Measurements from ENCODE around the gene GJB4. TPM values are rescaled to one million over a fixed set of nuclear protein-coding genes. Genes with fewer than 3 reads are reported as not detected.
"Not testable (repeated sequence)": the region's sequence is repeated elsewhere in the genome, so short reads cannot be mapped to it uniquely, and the experiment has no call there.

GJB4 gene
- total RNA-seq, 2 donors from 2014 or later, result 0.08 to 0.44 TPM

DNA sequence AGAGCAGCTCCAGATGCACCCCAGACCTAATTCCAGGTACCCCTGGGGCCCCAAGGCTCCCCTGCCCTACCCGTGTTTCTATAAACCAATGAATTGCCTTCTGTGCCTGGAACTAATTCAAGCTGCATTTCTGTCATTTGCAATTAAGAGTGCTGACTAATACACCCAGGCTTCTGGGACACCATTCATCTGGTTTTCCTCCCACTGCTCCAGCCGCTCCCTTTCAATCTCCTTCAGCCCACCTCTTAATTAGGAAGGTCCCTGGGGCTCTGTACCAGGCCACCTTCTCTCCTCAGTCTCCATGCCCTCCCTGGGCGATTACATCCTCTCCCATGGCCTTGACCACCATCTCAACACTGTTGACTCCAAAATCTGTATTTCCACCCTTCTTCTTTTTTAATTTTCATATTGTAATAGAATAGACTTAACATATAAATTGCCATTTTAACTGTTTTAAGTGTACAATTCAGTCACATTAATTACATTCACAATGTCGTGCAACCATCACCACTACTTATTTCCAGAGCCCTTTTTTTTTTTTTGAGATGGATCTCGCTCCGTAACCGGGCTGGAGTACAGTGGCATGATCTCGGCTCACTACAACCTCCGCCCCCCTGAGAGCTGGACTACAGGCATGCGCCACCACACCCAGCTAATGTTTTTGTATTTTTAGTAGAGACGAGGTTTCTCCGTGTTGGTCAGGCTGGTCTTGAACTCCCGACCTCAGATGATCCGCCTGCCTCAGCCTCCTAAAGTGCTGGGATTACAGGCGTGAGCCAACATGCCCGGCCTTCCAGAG lies 12.2 kb downstream of the GJB4 start:
- intact Hi-C loops (cut with DNase I), result no loop called here
- no peak overlapping the region for H3K9ac ChIP-seq (ENCODE audit: low read depth in 2 of 2, low read length in 2 of 2)
- DNase-seq, result no peak

GRCh38 chr1:34773114-34773513 lies 13.6 kb downstream of the GJB4 start:
- H3K27ac ChIP-seq; H3K9me3 ChIP-seq; H3K4me1 ChIP-seq; intact Hi-C loops (cut with DNase I); H3K36me3 ChIP-seq; H3K4me3 ChIP-seq; DNase-seq; H3K9ac ChIP-seq (ENCODE audit: low read depth in 2 of 2, low read length in 2 of 2); H3K27me3 ChIP-seq: not testable (repeated sequence)

More for the DNA sequence above, 12.2 kb downstream of the GJB4 start:
- no peak overlapping the region for H3K4me3 ChIP-seq
- H3K4me1 ChIP-seq, result no peaks in the 10 kb centered on the region
- no peak overlapping the region for H3K27ac ChIP-seq
- H3K36me3 ChIP-seq, result no peaks in the 10 kb centered on the region
- no peak for TF ChIP-seq CTCF (IDR thresholded peaks at IDR 0.05)
- no peaks in the 10 kb centered on the region for H3K9me3 ChIP-seq
- no peaks in the 10 kb centered on the region for H3K27me3 ChIP-seq

DNA sequence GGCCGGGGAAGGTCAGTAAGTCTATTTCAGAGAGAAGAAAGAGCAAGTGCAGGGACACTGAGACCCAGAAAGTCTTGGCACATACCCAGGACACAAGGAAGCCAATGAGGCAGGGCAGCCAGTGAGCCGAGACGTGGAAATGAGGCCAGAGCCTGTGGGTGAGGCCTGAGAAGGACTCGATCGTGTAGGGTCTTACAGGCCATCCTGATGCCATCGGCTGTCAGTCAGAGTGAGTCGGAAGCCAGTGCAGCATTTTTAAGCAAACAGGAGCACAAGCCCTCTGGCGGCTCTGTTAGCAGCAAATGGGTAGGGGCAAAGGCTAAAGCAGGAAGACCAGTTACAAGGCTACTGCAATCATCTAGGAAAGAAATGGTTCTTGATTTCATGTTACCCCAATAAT lies 15.4 kb downstream of the GJB4 start:
- no peaks in the 10 kb centered on the region for H3K36me3 ChIP-seq
- H3K9me3 ChIP-seq, result no peaks in the 10 kb centered on the region
- no peaks in the 10 kb centered on the region for H3K27me3 ChIP-seq
- no peak overlapping the region for H3K27ac ChIP-seq
- no peak overlapping the region for H3K9ac ChIP-seq (ENCODE audit: low read depth in 2 of 2, low read length in 2 of 2)
- intact Hi-C loops (cut with DNase I), result no loop called here
- H3K4me1 ChIP-seq, result no peaks in the 10 kb centered on the region
- H3K4me3 ChIP-seq, result no peak overlapping the region
- no peak for DNase-seq
- no peak for TF ChIP-seq CTCF (IDR thresholded peaks at IDR 0.05)

GRCh38 chr1:34776911-34777310 lies 17.4 kb downstream of the GJB4 start:
- Histone ChIP-seq H3K27me3 (peaks cover 8% of the 10 kb centered on the region), H3K27ac (no peak overlapping the region), H3K9ac (ENCODE audit: low read depth in 2 of 2, low read length in 2 of 2) (no peak overlapping the region), H3K36me3 (no peaks in the 10 kb centered on the region), H3K4me3 (no peak overlapping the region), H3K9me3 (no peaks in the 10 kb centered on the region), H3K4me1 (no peaks in the 10 kb centered on the region)
- no peak for TF ChIP-seq CTCF (IDR thresholded peaks at IDR 0.05)
- no peak for DNase-seq
- intact Hi-C loops (cut with DNase I), result no loop called here

DNA sequence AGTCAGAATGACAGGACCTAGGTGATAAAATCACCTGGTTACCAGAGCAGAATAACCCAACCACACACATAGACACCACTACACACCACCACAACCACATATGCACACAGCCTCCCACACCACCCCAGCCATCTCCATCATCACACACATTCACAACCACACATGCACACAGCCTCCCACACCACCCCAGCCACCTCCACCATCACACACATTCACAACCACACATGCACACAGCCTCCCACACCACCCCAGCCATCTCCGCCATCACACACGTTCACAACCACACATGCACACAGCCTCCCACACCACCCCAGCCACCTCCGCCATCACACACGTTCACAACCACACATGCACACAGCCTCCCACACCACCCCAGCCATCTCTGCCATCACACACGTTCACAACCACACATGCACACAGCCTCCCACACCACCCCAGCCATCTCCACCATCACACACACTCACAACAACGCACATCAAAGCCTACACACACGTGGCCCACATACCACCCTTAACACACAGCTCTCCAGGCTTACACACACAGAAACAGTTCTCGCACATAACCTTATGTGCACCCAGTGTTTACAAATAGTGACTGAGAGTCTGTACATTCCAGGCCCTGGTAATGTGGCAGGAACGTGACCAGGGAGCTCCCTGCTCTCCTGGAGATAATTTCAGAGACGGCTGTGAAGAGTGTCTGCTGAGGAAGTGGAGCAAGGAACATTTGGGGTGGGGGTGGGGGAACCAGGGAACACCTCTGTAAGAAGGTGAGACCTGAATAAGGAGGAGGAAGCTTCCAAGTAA lies 18.2 kb downstream of the GJB4 start:
- H3K4me3 ChIP-seq, result no peak overlapping the region
- no peaks in the 10 kb centered on the region for H3K9me3 ChIP-seq
- TF ChIP-seq CTCF (IDR thresholded peaks at IDR 0.05), result no peak
- DNase-seq, result no peak
- H3K36me3 ChIP-seq, result no peaks in the 10 kb centered on the region
- H3K27me3 ChIP-seq, result peaks cover 12% of the 10 kb centered on the region
- H3K9ac ChIP-seq (ENCODE audit: low read depth in 2 of 2, low read length in 2 of 2), result no peak overlapping the region
- H3K4me1 ChIP-seq, result no peaks in the 10 kb centered on the region
- H3K27ac ChIP-seq, result no peak overlapping the region
- intact Hi-C loops (cut with DNase I), result no loop called here

- H3K9me3 ChIP-seq, result no peaks in the 10 kb centered on the region
- H3K4me1 ChIP-seq, result no peaks in the 10 kb centered on the region
- H3K27ac ChIP-seq, result no peak overlapping the region
- H3K4me3 ChIP-seq, result no peak overlapping the region
- H3K27me3 ChIP-seq, result peaks cover 12% of the 10 kb centered on the region
- TF ChIP-seq CTCF (IDR thresholded peaks at IDR 0.05), result no peak
- H3K9ac ChIP-seq (ENCODE audit: low read depth in 2 of 2, low read length in 2 of 2), result no peak overlapping the region
- intact Hi-C loops (cut with DNase I), result no loop called here
- H3K36me3 ChIP-seq, result no peaks in the 10 kb centered on the region
- DNase-seq, result no peak
Measured at GRCh38 chr1:34778381-34778780, 18.8 kb downstream of the GJB4 start.
